Fibroblast of skin of left biceps (primary cell): Measurements from ENCODE around the gene CEP63.
A peak's percentile ranks its signal among the peaks of the same experiment; 100 is the strongest.

ENCODE experiments used
- DNase-seq, 2 experiments: peaks; one replicate each; pipeline ENCODE4 v3.0.0-alpha.2; 2013; ENCODE audit warnings: low read depth in 2 of 2

CEP63 gene

GRCh38 chr3:134485718-134486576 is at the start of gene CEP63, which contains the start of gene ANAPC13:
Gene CEP63 (plus strand): TSS chr3:134486057. CDS start chr3:134495321, 9,264 bp downstream.
Gene ANAPC13 (minus strand): TSS chr3:134485985. CDS start chr3:134482904, 3,081 bp downstream.
- peak; percentile 99 for DNase-seq

- DNase-seq: no peak
Observed at GRCh38 chr3:134437211-134437752, 48.6 kb upstream of the CEP63 start.

GRCh38 chr3:134441321-134441720 is 44.5 kb upstream of the CEP63 start:
- DNase-seq: no peak

GRCh38 chr3:134441821-134442220 is 44.0 kb upstream of the CEP63 start:
- no peak for DNase-seq

DNA sequence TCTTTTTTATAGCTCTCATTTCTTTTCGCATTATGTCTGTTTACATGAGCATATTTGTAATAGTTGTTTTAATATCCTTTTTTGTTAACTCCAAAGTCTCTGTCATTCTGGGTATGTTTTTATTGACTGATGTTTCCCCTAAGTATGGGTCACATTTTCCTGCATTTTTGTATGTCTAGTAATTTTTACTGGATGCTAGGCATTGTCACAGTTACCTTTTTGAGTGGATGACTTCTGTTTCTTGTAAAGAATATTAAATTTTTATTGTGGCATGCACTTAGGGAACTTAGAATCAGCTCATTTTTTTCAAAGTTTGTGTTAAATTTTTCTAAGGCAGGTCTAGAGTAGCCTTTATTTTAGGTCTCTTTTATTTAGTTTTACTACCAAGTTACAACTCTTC is 40.8 kb upstream of the CEP63 start:
- no peak for DNase-seq

DNA sequence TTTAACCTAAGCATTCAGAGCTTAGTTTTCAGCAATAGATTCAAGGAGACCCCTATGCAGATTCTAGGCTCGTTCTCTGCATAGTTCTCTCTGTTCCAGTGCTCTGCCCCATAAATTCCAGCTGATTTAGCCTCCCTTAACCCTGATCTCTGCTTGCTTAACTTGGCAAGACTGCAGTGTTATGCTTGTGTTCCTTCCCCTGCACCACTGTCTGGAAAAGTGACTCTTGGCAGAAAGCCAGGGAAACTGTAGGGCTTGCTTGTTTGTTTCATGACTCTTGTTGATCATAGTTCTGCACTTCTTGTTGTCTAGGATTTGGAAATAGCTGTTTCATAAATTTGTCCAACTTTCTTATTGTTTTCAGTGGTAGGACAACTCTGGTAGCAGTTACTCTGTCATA is 40.2 kb upstream of the CEP63 start:
- DNase-seq: no peak

GRCh38 chr3:134446800-134447199 is 39.1 kb upstream of the CEP63 start:
- no peak for DNase-seq

- DNase-seq: no peak
Observed at GRCh38 chr3:134447351-134447750, 38.5 kb upstream of the CEP63 start.

DNA sequence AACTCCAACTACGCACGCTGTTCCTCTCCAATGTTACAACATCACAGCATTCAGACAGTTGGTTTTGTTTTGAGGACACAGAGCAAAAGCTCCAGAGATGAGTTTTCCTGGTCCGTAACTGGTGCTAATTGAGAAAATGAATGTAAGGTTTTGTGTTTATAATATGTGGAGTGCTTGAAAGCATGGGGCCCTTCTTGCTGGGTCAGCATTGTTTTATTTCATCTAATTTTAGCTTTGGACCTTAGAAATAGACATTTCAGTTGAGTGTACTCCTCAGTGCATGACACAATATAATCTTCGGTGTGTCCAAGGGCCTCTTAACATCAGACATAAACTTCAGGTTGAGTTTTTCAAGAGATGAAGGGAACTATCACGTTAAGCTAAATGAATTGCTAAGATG is 37.2 kb upstream of the CEP63 start:
- DNase-seq: no peak

DNA sequence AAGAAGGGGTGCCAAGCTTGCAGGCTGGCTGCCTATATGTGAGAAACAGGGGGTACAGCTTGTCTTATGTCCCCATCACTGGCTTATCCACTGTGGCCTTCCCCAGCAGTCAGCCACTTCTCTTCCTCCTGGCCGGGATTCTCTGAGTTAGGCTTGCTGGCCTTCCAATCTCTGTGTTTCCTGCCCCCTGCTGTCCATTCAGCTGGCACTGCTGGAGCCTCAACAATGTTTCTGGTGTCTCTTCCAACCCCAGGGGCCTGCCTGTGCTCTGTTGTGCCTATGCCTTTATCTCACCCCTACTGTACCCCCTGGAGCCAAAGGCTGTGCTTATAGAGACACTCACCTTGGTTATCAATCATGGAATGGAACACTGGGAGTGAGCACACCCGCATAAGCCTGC is 36.6 kb upstream of the CEP63 start:
- no peak for DNase-seq

DNA sequence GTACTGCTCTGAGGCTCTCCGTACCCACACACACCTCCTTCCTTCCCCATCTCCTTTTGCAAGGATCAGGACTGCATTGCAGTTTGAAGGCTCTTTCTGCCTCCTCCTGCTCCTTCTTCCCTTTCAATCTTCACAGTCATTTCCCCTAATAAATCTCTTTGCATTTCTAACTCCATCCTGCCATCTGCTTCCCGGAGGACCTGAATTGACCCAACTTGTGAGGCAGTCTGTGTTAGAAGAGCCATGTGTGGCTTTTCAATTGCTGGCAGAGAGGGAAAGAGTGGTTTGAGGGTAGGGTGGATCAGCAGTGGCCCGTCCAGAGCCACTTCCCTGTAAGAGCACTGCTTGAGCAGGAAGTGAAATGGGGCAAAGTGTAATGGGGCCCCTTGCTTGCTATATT is 35.9 kb upstream of the CEP63 start:
- no peak for DNase-seq

GRCh38 chr3:134453631-134454030 is 32.2 kb upstream of the CEP63 start:
- no peak for DNase-seq

DNA sequence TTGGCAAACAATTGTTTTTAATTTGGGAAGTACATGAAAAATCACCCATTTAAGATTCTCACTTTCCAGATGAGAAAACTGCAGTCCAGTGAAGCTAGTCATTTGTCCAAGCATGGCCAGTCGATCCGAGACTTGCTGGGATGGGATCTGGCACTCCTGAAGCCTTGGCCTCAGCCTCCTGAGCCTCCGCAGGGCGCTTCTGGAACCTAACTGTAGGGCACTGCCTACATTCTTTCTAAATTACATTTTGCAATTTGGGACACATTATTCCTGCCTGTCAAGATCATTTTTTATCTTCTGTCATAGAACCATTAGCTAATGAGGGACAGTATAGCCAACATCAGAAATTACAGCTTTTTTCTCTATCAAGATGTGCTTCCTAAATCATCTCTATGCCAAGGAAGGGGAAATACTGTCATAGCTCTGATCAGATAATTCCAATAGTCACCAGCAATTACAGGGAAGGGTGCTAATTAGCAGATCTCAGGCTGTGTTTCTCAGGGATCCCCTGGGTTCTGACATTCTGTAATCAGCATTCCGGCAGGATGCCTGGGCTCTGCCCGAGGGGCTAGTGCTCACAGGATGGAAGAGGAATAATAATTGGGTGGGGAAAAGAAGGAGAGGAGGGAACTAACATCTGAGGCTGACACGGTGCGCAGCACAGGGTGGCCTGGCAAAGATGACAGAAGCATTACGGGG is 28.3 kb upstream of the CEP63 start:
- no peak for DNase-seq

DNA sequence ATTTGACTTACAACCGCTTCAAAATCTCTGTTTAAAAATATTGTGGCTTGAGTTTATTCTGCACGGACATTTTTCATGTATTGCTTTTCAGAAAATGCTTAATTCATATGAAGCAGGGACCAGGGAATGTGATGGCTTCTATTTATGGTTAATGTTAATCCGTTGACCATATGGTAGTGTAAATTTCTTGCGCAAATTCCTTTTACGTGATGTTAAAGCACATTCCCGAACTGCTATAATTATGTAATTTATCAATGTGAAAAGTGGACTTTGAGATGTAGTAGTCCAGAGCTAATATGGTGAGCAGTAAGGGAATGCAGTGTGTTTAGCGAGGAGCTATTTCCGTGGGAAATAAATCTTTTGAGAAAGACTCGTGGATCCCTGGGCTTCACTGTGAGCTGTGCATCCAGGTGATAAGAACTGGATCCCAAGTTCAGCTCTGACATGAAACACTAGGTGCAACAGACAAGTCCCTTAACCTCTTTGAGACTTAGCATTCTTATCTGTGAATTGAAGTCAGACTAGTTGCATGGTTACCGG is 27.4 kb upstream of the CEP63 start:
- DNase-seq: no peak

- no peak for DNase-seq
Observed at GRCh38 chr3:134459562-134459961, 26.3 kb upstream of the CEP63 start.

GRCh38 chr3:134460965-134461364 is 24.9 kb upstream of the CEP63 start:
- DNase-seq: peak; percentile 91 to 93

DNA sequence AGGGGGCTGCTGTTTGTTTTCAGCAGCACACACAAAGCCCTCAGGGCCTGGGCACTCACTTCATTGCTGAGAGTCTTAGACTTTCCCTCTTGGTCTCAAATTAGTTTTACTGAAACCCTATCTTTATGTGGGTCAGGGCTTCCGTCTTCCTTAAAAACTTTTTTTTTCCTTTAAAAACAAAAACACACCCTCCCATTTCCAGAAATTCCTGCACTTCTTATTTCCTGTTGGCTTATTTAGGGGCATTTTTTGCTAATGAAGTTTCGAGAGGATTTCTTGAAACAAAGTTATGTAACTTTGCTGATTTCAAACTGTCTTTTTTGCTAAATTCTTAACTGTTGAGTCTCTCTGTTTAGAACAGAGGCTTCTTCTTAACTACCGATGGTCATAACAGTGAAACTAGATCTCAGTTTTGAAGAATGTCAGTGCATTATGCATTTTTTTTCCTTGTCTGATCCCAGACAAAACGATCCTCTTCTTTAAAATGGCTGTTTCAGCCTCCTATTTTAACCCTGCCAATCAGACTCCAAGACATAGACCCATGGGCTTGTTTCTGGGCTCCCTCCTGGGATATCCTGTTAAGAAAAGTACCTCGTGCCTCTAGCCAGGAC is 23.4 kb upstream of the CEP63 start:
- DNase-seq: peak; percentile 82 to 83

GRCh38 chr3:134463676-134464063 is 22.2 kb upstream of the CEP63 start:
- DNase-seq: no peak

- DNase-seq: peak; percentile 100
Observed at GRCh38 chr3:134464064-134464688, 21.7 kb upstream of the CEP63 start.

DNA sequence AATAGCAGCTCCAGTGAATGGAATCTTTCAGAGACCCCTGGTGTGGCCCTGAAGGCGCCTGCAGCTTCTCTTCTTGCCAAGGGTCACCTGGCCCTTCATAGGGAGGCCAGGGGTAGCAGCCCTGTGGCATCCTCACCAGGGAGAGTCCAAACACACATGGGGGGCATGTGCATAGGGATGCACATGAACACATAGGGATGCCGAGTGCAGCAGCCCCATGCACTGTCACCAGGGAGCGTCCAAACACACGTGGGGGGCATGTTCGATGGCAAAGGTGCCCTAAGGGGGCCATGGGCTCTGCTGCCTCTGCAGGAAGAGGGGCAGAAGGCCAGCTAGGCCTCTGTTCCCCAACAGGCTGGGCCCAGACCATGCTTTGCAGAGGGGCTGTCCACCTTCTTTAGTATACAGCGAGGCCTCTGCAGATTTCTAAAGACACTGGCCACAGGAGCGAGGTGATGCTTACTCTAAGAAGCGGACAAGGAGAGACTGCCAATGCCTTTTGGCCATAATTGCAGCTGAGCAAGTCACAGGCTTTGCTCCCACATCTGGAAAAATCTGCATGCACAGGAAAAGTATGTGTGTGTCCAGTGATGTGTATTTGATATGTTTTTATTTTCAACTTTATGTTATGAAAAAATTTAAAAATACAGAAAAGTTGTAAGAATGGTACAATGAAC is 21.0 kb upstream of the CEP63 start:
- no peak for DNase-seq

DNA sequence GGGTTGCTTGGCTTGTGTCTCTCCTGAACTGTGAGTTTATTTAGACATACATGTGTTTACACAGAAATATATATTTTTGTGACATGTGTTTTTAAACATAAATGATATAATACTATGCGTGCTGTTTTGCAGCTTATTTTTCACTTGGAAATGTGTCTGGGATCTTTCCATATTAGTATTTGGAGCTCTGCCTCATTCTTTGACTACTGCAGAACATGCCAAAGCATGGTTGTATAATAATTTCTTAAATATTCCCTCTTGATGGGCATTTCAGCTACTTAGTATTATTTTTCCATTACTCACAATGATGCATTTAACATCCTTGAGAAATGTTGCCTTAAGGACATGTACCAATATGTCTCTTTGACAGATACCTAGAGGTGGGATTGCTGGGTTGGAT is 19.5 kb upstream of the CEP63 start:
- no peak for DNase-seq
